ENCODE results near the gene SYNGR4.

- TF ChIP-seq CTCF (IDR thresholded peaks at IDR 0.05 in 4 of 5, conservative IDR thresholded peaks at IDR 0.05 in 1 of 5) (no peak), POLR2A (IDR thresholded peaks at IDR 0.05) (no peak)
Observed at GRCh38 chr19:48421548-48421947, 57.4 kb downstream of the SYNGR4 start.
